Stimulated activated CD8-positive, alpha-beta memory T cell treated with anti-CD3 and anti-CD28 coated beads, Interleukin-4, amount 100 ng/mL, for 24 hours (primary cell): ENCODE data around the gene GPR61.

Experiments used
- DNase-seq: peaks from one replicate; pipeline ENCODE4 v3.0.0-alpha.2; 2020; ENCODE audit warnings: low read depth

GPR61 gene

DNA sequence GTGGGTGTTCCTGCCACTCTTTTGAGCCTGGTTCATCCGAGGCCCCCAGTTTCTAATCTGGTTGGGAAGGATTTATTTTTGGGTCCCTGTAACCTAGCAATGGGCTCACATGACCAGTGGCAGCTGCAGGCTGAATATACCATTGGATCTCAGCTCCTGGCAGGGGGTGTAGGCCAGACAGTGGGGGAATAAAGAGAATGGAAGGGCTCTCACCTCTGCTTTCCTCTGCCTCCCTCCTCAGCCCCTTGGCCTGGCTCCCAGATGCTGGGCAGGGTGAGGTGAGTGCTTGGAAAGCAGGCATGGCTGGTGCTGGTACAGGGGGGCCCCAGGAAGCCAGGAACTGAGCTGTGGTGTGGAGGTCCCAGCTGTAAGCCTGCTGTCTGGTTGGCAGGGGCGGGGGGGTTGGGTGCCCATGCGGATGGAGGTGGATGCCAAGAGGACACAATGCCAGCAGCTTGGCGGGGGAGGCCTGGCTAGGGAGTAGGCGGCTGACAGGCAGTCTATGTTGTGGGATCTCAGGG lies 3.6 kb upstream of the GPR61 start:
- no peak for DNase-seq

DNA sequence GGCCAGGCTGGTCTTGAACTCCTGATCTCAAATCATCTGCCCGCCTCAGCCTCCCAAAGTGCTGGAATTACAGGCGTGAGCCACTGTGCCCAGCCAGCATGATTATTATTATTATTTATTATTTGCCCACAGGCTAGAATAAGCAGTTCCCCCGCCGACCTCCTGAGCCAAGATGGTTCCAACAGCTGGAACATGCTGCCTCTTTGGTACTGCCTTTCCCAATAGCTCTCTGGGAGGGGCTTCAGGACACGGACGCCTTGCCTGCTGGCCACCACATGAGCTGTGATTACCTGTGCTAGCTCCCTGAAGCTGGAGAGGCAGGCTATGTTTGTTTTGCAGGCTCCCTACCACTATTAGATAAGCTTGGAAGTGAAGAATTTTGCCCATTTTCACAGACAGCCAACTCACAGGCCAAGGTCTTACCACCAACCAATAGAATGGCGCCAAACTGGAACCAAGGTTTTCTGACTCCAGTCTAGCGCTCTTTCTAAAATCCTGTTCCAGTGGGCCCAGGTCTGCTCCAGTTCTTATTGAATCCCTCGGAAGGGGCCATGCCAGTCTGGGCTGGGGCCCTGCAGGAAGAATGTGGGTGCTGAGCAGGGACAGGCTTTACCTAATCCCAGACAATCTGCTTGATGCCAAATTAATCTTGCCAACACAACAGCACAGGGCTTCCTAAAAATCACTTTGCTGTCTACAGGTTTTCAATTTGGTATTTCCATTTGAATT lies 2.1 kb upstream of the GPR61 start:
- no peak for DNase-seq

DNA sequence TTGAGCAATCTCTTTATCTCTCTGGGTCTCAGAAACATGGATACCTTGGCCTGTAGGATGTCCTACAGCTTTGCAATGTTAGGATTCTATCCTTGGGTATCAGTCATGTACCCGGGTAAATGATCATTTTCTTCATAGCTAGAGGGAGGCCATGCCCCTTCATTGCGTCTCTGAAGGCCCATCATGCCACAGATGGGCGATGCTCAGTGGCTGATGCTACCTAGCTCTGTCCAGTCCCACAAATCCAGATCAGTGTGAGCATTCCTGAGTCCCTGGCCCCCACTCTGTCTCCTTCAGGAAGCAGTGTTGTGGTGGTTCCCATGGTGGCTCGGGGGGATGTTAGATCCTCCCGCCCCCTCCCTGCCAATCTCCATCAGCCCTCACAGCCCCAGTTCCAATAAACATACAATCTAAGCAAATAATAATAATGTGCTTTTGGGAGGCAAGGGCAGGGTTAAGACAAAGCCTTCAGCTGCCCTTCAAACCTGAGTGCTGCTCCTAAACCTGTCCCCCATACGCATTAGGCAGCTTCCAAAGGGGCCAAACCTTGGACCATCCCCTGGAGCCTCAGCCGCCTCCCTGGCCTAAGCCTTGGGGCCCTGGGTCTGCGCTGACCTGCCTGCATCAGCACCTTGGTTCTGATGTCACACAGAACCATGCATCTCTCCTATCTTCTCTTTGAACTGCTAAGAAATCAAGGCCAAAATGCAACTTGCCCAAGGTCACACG lies 681 bp upstream of the GPR61 start:
- no peak for DNase-seq

DNA sequence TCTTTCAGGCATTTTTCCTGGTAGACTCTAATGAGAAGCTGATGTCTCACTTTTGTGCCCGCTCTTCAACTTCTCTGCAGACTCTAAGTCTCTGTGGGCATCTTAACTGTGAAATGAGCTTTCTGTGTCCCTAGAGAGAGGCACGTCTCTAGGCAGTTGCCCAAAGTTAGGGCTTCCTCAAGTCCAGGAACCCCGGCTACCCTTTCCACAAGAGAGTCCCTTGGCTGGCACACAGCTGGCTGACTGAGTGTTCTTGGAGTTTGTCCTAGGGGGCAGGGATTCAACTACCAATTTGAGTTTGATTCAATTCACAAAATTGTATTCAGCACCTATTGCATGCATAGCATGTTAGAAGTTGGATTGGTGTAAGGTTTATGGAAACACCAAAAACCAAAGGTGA lies 1.4 kb downstream of the GPR61 start:
- DNase-seq = no peak

DNA sequence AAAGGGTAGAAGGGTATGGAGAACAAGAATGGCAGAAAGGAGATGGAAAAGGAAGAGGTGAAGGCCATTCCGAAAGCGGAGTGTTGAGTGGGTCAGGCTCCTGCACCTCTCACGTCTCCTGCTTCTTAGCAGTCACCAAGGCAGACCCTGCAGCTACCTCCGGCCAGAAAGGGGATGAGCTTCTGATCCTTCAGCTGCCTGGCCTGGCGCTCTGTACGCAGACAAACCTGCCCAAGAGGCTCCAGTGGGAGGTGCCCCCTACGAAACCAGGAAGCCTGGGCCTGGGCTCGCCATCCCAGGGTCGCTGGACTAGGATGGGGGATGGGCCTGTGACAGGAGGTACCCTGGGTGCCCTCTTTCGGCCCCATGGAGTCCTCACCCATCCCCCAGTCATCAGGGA lies 3.0 kb downstream of the GPR61 start:
- no peak for DNase-seq

DNA sequence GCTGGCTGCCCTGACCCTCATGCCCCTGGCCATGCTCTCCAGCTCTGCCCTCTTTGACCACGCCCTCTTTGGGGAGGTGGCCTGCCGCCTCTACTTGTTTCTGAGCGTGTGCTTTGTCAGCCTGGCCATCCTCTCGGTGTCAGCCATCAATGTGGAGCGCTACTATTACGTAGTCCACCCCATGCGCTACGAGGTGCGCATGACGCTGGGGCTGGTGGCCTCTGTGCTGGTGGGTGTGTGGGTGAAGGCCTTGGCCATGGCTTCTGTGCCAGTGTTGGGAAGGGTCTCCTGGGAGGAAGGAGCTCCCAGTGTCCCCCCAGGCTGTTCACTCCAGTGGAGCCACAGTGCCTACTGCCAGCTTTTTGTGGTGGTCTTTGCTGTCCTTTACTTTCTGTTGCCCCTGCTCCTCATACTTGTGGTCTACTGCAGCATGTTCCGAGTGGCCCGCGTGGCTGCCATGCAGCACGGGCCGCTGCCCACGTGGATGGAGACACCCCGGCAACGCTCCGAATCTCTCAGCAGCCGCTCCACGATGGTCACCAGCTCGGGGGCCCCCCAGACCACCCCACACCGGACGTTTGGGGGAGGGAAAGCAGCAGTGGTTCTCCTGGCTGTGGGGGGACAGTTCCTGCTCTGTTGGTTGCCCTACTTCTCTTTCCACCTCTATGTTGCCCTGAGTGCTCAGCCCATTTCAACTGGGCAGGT lies 3.8 kb downstream of the GPR61 start:
- no peak for DNase-seq

DNA sequence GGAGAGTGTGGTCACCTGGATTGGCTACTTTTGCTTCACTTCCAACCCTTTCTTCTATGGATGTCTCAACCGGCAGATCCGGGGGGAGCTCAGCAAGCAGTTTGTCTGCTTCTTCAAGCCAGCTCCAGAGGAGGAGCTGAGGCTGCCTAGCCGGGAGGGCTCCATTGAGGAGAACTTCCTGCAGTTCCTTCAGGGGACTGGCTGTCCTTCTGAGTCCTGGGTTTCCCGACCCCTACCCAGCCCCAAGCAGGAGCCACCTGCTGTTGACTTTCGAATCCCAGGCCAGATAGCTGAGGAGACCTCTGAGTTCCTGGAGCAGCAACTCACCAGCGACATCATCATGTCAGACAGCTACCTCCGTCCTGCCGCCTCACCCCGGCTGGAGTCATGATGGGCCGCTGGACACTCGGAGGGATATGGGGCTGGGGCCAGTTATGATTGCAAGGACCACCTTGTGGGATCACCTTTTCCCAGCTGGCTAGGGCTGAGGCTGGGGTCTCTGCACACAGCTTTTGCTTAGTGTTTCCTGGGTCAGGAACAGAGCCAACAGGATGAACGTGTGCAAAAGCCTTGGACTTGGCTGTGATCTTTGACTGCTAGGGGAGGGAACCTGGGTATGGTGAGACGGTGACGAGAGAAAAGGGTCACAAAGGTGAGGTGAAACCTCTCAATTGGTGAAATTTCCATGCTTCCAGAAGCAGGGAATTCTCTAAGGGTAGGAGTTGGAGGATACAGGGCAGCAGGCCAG lies 4.5 kb downstream of the GPR61 start:
- DNase-seq = no peak

- peak; percentile 81 for DNase-seq
These were observed 6.8 kb downstream of the GPR61 start for GRCh38 chr1:109546311-109547109.

DNA sequence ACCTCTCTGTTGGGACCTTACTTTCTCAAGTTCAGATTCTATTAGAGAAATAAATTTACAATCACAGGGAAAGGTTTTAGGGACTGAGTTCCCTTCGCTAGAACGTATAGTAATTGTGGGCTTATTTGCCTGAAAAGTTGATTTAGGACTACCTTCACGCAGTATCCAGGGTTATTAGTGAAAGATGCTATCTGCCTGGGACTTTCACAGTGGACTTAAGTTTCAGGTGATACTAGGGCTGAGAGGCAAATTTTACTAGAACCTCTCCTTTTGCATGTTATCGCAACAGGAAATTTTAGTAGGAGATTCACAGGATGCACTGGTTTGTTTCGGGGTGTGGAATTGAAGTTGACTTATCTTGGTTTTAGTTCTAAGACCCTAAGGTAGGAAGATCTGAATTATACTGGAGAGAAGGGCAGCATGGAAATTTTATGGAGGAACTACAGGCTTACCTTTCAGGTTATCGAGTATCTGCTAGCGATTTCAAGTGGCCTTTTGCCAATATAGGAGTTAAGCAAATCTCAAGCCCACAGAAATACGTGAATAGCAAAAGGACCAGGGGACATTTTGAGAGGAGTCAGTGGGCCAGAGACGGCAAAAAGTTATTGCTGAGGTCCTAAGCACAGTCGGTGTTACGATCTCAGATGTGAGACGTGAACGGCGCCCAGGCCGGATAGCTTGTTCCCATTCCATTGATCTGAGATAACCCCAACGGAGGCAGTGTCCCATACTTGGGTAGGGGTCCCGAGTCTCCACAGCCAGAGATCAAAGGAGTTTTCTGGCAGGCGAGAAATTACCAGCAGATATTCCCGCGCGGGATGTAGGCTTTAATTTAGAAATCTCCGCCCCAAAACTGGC lies 8.0 kb downstream of the GPR61 start:
- no peak for DNase-seq

- peak; percentile 93 for DNase-seq
These were observed 8.9 kb downstream of the GPR61 start, which contains the start of gene GNAI3 for GRCh38 chr1:109548321-109549267. Gene GNAI3 (plus strand): TSS chr1:109548615. CDS start chr1:109548721, 106 bp downstream.

- DNase-seq = no peak
These were observed 16.9 kb downstream of the GPR61 start for GRCh38 chr1:109556563-109556962.

DNA sequence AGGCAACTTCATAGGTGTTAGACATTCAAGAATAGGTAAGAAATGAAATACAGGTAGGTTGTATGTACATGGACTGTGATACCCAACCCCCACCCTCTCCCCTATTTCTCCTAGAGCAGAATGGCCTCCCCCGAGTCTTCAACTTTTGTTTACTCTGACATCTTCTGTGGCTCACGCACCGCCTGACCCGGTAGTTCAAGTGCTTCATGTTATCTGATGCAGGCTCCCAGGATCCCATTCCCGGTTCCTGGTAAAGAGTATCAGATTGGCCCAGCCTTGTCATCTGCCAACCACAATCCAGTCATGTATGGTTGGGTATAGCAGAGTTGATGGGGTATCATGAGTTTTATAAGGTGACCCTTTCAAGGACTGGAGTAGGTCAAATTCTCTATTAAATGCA lies 17.8 kb downstream of the GPR61 start:
- DNase-seq = no peak

DNA sequence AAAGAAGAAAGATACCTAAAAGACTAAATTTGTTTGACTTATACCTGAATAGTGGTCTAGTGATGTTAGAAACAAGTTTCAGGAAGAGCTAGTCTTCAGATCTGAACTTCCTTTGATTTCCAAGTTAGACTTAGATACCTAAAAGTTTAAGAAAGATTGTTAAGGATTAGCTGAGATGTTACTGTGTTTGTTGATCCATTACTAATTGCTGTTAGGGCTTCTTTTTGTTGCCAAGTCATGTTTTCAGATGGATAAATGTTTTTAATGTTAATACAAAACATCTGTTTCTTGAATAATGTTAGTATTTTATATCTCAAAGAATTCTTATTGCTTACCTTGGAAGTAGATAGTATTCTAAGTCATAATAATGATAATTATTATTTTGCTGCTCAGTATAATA lies 20.3 kb downstream of the GPR61 start:
- no peak for DNase-seq

- DNase-seq = no peak
These were observed 24.7 kb downstream of the GPR61 start for GRCh38 chr1:109564194-109564878.

DNA sequence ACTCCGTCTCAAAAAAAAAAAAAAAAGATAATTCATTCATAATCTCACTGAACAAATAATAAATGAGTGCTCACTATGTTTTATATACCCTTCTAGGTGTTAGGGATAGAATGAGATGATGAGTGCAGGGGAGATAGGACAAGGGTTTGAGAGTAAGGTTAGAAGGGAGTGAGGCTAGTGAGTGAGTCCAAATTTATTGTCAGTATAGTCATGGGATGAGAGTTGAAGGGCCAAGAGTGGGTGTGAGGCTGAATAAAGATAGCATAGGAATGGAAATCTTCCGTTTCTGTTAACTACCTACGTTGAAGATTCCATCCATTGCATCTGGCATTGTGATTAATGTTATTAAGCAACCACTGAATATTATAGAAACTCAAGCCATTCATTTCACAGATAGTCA lies 25.6 kb downstream of the GPR61 start:
- no peak for DNase-seq

GRCh38 chr1:109566982-109567381 lies 27.3 kb downstream of the GPR61 start:
- no peak for DNase-seq

DNA sequence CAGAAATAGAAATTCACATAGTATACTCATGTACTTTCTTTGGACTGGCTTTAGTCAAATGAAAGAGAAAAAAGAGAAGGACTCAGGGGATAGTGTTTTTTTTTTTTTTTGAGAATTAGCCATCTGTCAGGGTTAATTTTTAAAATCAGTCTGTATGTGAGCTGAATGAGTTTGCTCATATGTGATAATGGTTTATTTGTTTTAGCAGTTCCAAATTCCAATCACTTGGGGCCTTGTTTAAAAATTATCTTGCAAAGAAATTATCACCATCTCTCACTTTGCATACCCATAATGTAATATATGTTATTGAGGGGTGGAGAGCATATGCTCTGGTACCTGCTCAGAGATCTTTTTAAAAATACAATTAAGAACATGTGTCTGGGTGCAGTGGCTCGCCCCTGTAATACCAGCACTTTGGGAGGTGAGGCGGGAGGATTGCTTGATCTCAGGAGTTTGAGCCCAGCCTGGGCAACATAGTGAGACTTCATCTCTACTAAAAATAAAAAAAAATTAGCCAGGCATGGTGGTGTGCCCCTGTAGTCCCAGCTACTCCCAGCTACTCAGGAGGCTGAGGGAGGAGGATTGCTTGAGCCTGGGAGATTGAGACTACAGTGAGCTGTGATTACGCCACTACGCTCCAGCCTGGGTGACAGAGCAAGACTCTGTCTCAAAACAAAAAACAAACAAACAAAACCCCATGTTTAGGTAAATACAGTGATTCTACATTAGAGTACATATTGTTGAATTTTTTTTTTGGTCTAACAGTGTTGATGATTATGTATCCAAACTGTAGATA lies 28.4 kb downstream of the GPR61 start:
- no peak for DNase-seq

DNA sequence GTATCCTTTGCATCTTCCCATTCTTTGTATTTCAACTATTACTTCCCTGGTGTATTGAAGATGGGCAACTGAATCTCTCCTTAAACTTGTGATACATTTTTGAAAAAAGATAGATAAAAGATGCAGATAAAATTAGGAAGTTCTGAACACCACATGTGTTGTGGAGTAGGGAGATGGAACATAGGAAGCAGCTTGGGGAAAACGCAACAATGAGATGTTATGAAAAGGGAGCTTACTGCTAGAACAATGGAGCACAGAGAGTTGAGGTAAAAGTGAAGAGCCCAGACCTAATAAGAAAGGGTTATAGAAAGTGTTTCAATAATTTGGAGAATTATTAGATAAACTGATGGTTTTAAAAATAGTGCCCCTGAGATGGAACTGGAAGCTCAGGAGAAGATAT lies 29.7 kb downstream of the GPR61 start:
- DNase-seq = no peak
